Esophagus squamous epithelium (tissue), 5 donors: Measurements from ENCODE around the gene TP53RK. TPM values are rescaled to one million over a fixed set of nuclear protein-coding genes. Genes with fewer than 3 reads are reported as not detected.

Source experiments
- DNase-seq: peaks from one replicate; lab custom pipeline; 2025; lab: John Stamatoyannopoulos, UW
- H3K27ac ChIP-seq, 4 donors: fragments of 200-600 bp; sonication (generic); one replicate each; pipeline ENCODE4 v1.5.1; 2016 to 2019; ENCODE audit warnings: mild to moderate bottlenecking in 1 of 4
- H3K27me3 ChIP-seq, 4 donors: fragments of 200-600 bp; sonication (generic); 1 replicate in 3 of 4; 2 replicates in 1 of 4; pipeline versions ENCODE4 v1.5.1 to v1.6.0; 2017 to 2021; ENCODE audit warnings: antibody characterized with exemption in 1 of 4
- H3K36me3 ChIP-seq, 3 donors: fragments of 200-600 bp; sonication (generic); one replicate each; pipeline ENCODE4 v1.5.1; 2016 to 2019
- H3K4me1 ChIP-seq, 3 donors: fragments of 200-600 bp; sonication (generic); one replicate each; pipeline ENCODE4 v1.5.1; 2017 to 2019
- H3K4me3 ChIP-seq, 4 donors: fragments of 200-600 bp; sonication (generic); 1 replicate in 3 of 4; 2 replicates in 1 of 4; pipeline ENCODE4 v1.5.1; 2016 to 2019; ENCODE audit warnings: mild to moderate bottlenecking in 2 of 4, moderate library complexity in 1 of 4
- H3K9me3 ChIP-seq, 3 donors: fragments of 200-600 bp; sonication (generic); one replicate each; pipeline ENCODE4 v1.5.1; 2016 to 2019
- CTCF ChIP-seq, 6 experiments: fragments of 450-650 bp in 4 of 6; fragments of 200-600 bp in 2 of 6; sonication (generic) in 2 of 6; IDR thresholded peaks; one replicate each; pipeline ENCODE4 v1.5.1; 2016 to 2019; ENCODE audit warnings: antibody characterized with exemption in 6 of 6, mild to moderate bottlenecking in 4 of 6, moderate library complexity in 4 of 6
- POLR2A ChIP-seq, 4 donors: fragments of 450-650 bp; IDR thresholded peaks; one replicate each; pipeline ENCODE4 v1.6.1; 2017; ENCODE audit warnings: antibody characterized with exemption in 4 of 4, mild to moderate bottlenecking in 4 of 4, moderate library complexity in 3 of 4
- WGBS, 2 donors: methylation state at CpG; one replicate each; pipeline ENCODE4 v1.1.5; 2018; 5-methylcytosine and 5-hydroxymethylcytosine counted together
- intact Hi-C: fragments of 100-400 bp; cut with DNase I; formaldehyde crosslinking; loops from one replicate; pipeline ENCODE4 v1.15.0; 2022
- total RNA-seq, 4 donors: library from RNA; depleted of rRNA; stranded (reverse); fragments of >200 nt; gene quantifications; one replicate each; pipeline ENCODE4 v1.1.0, GENCODE V29; 2016
- donor health status: DM: yes; HTN: yes; CAD: no.

Gene TP53RK
- total RNA-seq, 4 donors from 2014 or later = 14.3 to 20.2 (median 17.1) TPM

- H3K9me3 ChIP-seq = no peaks in the 10 kb centered on the region
- H3K4me1 ChIP-seq = no peaks in the 10 kb centered on the region
- intact Hi-C loops = no loop called here
- WGBS, 2 donors = 90 to 98% methylated on average over 3 of the region's 3 CpGs
- H3K36me3 ChIP-seq = no peaks in the 10 kb centered on the region
- no peak for TF ChIP-seq CTCF (IDR thresholded peaks at IDR 0.05)
- no peak for TF ChIP-seq POLR2A (IDR thresholded peaks at IDR 0.05)
- no peak for DNase-seq
- H3K27me3 ChIP-seq = peaks cover 0 to 3% (median 0%) of the 10 kb centered on the region in 4 donors
- no peak overlapping the region for H3K27ac ChIP-seq
- H3K4me3 ChIP-seq = no peak overlapping the region
Measured at GRCh38 chr20:46644160-46644559, 45.1 kb downstream of the TP53RK start.

DNA sequence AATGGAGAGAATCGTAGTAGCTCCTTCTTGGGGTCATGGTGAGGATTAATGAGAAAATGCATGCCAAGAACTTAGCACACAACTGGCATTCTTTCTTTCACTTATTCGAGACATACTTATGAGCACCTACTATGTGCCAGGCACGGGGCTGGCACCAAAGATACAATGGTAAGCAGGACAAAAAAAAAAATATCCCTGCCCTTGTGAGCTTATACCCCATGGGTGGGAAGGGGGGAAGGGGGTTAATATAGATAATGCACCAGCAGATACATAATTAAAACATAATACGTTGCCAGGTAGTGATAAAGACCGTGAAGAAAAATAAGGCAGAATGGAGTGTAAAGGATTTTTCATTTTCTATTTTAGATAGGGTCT is 46.3 kb downstream of the TP53RK start:
- H3K27ac ChIP-seq = no peak overlapping the region
- H3K4me3 ChIP-seq = no peak overlapping the region
- H3K36me3 ChIP-seq = no peaks in the 10 kb centered on the region
- H3K4me1 ChIP-seq = no peaks in the 10 kb centered on the region
- TF ChIP-seq CTCF (IDR thresholded peaks at IDR 0.05) (no peak), POLR2A (IDR thresholded peaks at IDR 0.05) (no peak)
- H3K9me3 ChIP-seq = no peaks in the 10 kb centered on the region
- no peak for DNase-seq
- WGBS, 2 donors = 76 to 79% methylated on average over 4 of the region's 5 CpGs
- intact Hi-C loops = no loop called here
- no peaks in the 10 kb centered on the region for H3K27me3 ChIP-seq

- Histone ChIP-seq H3K9me3 (no peaks in the 10 kb centered on the region), H3K36me3 (no peaks in the 10 kb centered on the region), H3K27me3 (no peaks in the 10 kb centered on the region), H3K4me3 (no peak overlapping the region), H3K4me1 (no peaks in the 10 kb centered on the region), H3K27ac (no peak overlapping the region)
- 75 to 89% methylated on average over 2 to 12 of the region's 12 CpGs for WGBS, 2 donors
- no peak for DNase-seq
- intact Hi-C loops = no loop called here
- TF ChIP-seq CTCF (IDR thresholded peaks at IDR 0.05) (no peak), POLR2A (IDR thresholded peaks at IDR 0.05) (no peak)
Measured at GRCh38 chr20:46642265-46642968, 46.8 kb downstream of the TP53RK start.

DNA sequence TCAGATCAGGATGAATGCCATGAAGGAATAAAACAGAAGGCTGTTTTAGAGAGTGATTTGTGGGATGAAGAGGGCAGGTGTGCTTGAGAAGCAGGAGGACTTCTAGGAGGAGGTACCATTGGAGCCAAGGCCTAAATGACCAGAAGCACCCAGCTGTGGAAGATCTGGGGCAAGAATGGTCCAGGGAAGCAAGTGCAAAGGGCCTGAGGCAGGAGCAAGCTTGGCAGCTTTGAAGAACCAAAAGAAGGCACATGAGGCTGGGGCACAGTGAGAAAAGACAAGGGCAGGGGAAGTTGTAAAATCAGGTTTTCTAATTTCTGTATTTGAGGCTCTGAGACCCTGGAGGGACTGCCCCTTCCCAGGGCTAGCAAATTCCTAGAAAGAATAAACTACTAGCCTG is 47.8 kb downstream of the TP53RK start:
- Histone ChIP-seq H3K4me1 (no peaks in the 10 kb centered on the region), H3K9me3 (no peaks in the 10 kb centered on the region), H3K27ac (no peak overlapping the region), H3K36me3 (no peaks in the 10 kb centered on the region), H3K4me3 (no peak overlapping the region), H3K27me3 (no peaks in the 10 kb centered on the region)
- TF ChIP-seq CTCF (IDR thresholded peaks at IDR 0.05) = no peak
- TF ChIP-seq POLR2A (IDR thresholded peaks at IDR 0.05) = no peak
- DNase-seq = no peak
- intact Hi-C loops = no loop called here

GRCh38 chr20:46640536-46641311 is 48.5 kb downstream of the TP53RK start:
- TF ChIP-seq CTCF (IDR thresholded peaks at IDR 0.05) (no peak), POLR2A (IDR thresholded peaks at IDR 0.05) (no peak)
- H3K9me3 ChIP-seq = no peaks in the 10 kb centered on the region
- no peaks in the 10 kb centered on the region for H3K36me3 ChIP-seq
- no peaks in the 10 kb centered on the region for H3K4me1 ChIP-seq
- 61 to 73% methylated on average over 7 of the region's 14 CpGs for WGBS, 2 donors
- no peak overlapping the region for H3K27ac ChIP-seq
- no peak for DNase-seq
- intact Hi-C loops = no loop called here
- H3K4me3 ChIP-seq = no peak overlapping the region
- H3K27me3 ChIP-seq = peaks cover 0 to 4% (median 0%) of the 10 kb centered on the region in 4 donors
